Ovary (tissue), 9 donors: Measurements from ENCODE around the gene NSMF. TPM values are rescaled to one million over a fixed set of nuclear protein-coding genes. Genes with fewer than 3 reads are reported as not detected.
A peak's percentile ranks its signal among the peaks of the same experiment; 100 is the strongest.

Source experiments
- DNase-seq, 5 donors: peaks; one replicate each; pipeline ENCODE4 v3.0.0-alpha.2; 2019 to 2020
- H3K27ac ChIP-seq, 2 donors: fragments of 200-600 bp; one replicate each; pipeline versions ENCODE4 v1.5.1 to v1.8.0; 2019 to 2022
- H3K27me3 ChIP-seq: fragments of 200-600 bp; one replicate; pipeline ENCODE4 v1.8.0; 2022
- H3K36me3 ChIP-seq: fragments of 200-600 bp; sonication (generic); one replicate; pipeline ENCODE4 v1.5.1; 2019
- H3K4me1 ChIP-seq: one replicate; pipeline ENCODE4 v1.8.1; 2013; ENCODE audit warnings: mild to moderate bottlenecking, moderate library complexity; ENCODE audit not compliant: insufficient read depth
- H3K4me3 ChIP-seq: fragments of 200-600 bp; sonication (generic); one replicate; pipeline ENCODE4 v1.5.1; 2017
- H3K9me3 ChIP-seq, 2 donors: fragments of 200-600 bp in 1 of 2; sonication (generic) in 1 of 2; one replicate each; pipeline versions ENCODE4 v1.5.1 to v1.8.1; 2013 to 2019; ENCODE audit warnings: mild to moderate bottlenecking in 1 of 2, moderate library complexity in 1 of 2
- CTCF ChIP-seq, 3 donors: fragments of 450-650 bp in 2 of 3; fragments of 200-600 bp in 1 of 3; IDR thresholded peaks; one replicate each; pipeline versions ENCODE4 v1.5.1 to v1.8.0; 2016 to 2022; ENCODE audit warnings: antibody characterized with exemption in 3 of 3, mild to moderate bottlenecking in 1 of 3
- EP300 ChIP-seq: sonication (generic); formaldehyde crosslinking; IDR thresholded peaks from one replicate; pipeline ENCODE4 v1.6.1; 2017; ENCODE audit warnings: antibody characterized with exemption
- POLR2A ChIP-seq: fragments of 450-650 bp; IDR thresholded peaks from one replicate; pipeline ENCODE4 v1.6.1; 2017; ENCODE audit warnings: antibody characterized with exemption, mild to moderate bottlenecking, moderate library complexity
- WGBS, 3 donors: extraction: QIAGEN DNeasy Blood & Tissue Kit in 1 of 3; methylation state at CpG; one replicate each; pipeline versions ENCODE4 v1.1.5 to v1.1.7; 2013 to 2017; 5-methylcytosine and 5-hydroxymethylcytosine counted together
- intact Hi-C, 4 donors: fragments of 100-400 bp; cut with DNase I; formaldehyde crosslinking; loops; one replicate each; pipeline versions ENCODE4 v1.11.0 to v1.15.1; 2022 to 2023
- polyA plus RNA-seq, 2 donors: library from polyadenylated mRNA; stranded (reverse); fragments of 200-250 nt in 1 of 2; fragments of 350-450 nt in 1 of 2; fragmentation: Illumina TruSeq in 1 of 2; extraction: RNeasy Lipid Tissue Mini Kit (QIAGEN cat#74804) in 1 of 2; gene quantifications; one replicate each; pipeline ENCODE4 v1.2.3, GENCODE V29; 2013 to 2014
- total RNA-seq, 7 donors: library from RNA; depleted of rRNA in 2 of 7; stranded (reverse); fragments of >200 nt in 2 of 7; fragmentation: NEBNext Ultra II Directional in 3 of 7; extraction: Animal tissue kit (Norgen Biotek cat#: 25700) in 3 of 7; gene quantifications; one replicate each; pipeline versions ENCODE4 v1.1.0 to v1.2.4, GENCODE V29; 2016 to 2023
- donor health status: DM: no; HTN: no; CAD: no; lungs with moderate emphysema.
- donor health status: DM: no; HTN: no; CAD: no.
- donor health status: Bipolar disorder and iron deficiency.
- donor health status: DM: yes; HTN: yes; CAD: no.
- donor health status: DM: no; HTN: no; CAD: no.
- donor health status: DM: yes; HTN: yes; CAD: no.

NSMF gene
- total and polyA plus RNA-seq, 9 donors: 22.9 to 50.3 (median 29.5) TPM

GRCh38 chr9:137429546-137429890 lies 29.6 kb downstream of the NSMF start:
- H3K9me3 ChIP-seq: no peaks in the 10 kb centered on the region
- H3K27ac ChIP-seq: no peak overlapping the region
- peak in 1 of 5 donors; percentile 31 for DNase-seq
- 67 to 82% (median 71%) methylated on average over 3 to 14 of the region's 14 CpGs for WGBS, 3 donors
- no peak for TF ChIP-seq EP300
- no peak for TF ChIP-seq POLR2A
- no peak for TF ChIP-seq CTCF (IDR thresholded peaks at IDR 0.05)
- H3K4me3 ChIP-seq: no peak overlapping the region
- intact Hi-C loops: no loop called here
- no peaks in the 10 kb centered on the region for H3K27me3 ChIP-seq
- H3K4me1 ChIP-seq: peaks cover 6% of the 10 kb centered on the region
- no peaks in the 10 kb centered on the region for H3K36me3 ChIP-seq

- WGBS, 3 donors: 77 to 81% (median 79%) methylated on average over 22 to 27 of the region's 27 CpGs
- Histone ChIP-seq H3K4me3 (no peak overlapping the region), H3K27me3 (no peaks in the 10 kb centered on the region), H3K27ac (no peak overlapping the region), H3K36me3 (no peaks in the 10 kb centered on the region), H3K4me1 (peaks cover 6% of the 10 kb centered on the region), H3K9me3 (no peaks in the 10 kb centered on the region)
- intact Hi-C loops: no loop called here
- no peak for TF ChIP-seq CTCF (IDR thresholded peaks at IDR 0.05)
- TF ChIP-seq POLR2A: no peak
- TF ChIP-seq EP300: no peak
- peak in 2 of 5 donors; percentile 47 to 48 for DNase-seq
Measured at GRCh38 chr9:137428841-137429545, 30.1 kb downstream of the NSMF start.

GRCh38 chr9:137428311-137428630 lies 30.9 kb downstream of the NSMF start:
- Histone ChIP-seq H3K4me3 (no peak overlapping the region), H3K4me1 (peaks cover 6% of the 10 kb centered on the region), H3K27ac (no peak overlapping the region), H3K27me3 (no peaks in the 10 kb centered on the region), H3K36me3 (no peaks in the 10 kb centered on the region), H3K9me3 (no peaks in the 10 kb centered on the region)
- intact Hi-C loops: no loop called here
- WGBS, 3 donors: 70 to 80% (median 80%) methylated on average over 6 of the region's 6 CpGs
- peak in 2 of 5 donors; percentile 17 to 33 for DNase-seq
- TF ChIP-seq CTCF (IDR thresholded peaks at IDR 0.05): no peak
- TF ChIP-seq POLR2A: no peak
- no peak for TF ChIP-seq EP300

GRCh38 chr9:137427454-137428310 lies 31.5 kb downstream of the NSMF start:
- no peak overlapping the region for H3K27ac ChIP-seq
- H3K27me3 ChIP-seq: no peaks in the 10 kb centered on the region
- H3K36me3 ChIP-seq: no peaks in the 10 kb centered on the region
- H3K4me1 ChIP-seq: peaks cover 6% of the 10 kb centered on the region
- TF ChIP-seq CTCF (IDR thresholded peaks at IDR 0.05) (no peak), POLR2A (no peak), EP300 (no peak)
- DNase-seq: peak in 2 of 5 donors; percentile 24 to 38
- 80 to 83% (median 82%) methylated on average over 26 to 27 of the region's 27 CpGs for WGBS, 3 donors
- intact Hi-C loops: no loop called here
- no peaks in the 10 kb centered on the region for H3K9me3 ChIP-seq
- no peak overlapping the region for H3K4me3 ChIP-seq
